DOHH2 (cell line): ENCODE measurements around the gene RIMS1.
"Not testable (repeated sequence)": the region's sequence is repeated elsewhere in the genome, so short reads cannot be mapped to it uniquely, and the experiment has no call there.

Source experiments
- H3F3A ChIP-seq: fragments of 200-600 bp; sonication (generic), shearing (Covaris generic); 2 replicates; pipeline ENCODE4 v1.6.0; 2016; ENCODE audit warnings: antibody characterized with exemption, mild to moderate bottlenecking; ENCODE audit not compliant: control insufficient read depth, insufficient read depth
- H3K27ac ChIP-seq: fragments of 200-600 bp; sonication (generic); 2 replicates; pipeline ENCODE4 v1.5.1; 2014; ENCODE audit warnings: low read depth, mild to moderate bottlenecking, low read length, moderate library complexity
- H3K27me3 ChIP-seq: fragments of 200-600 bp; sonication (generic); 2 replicates; pipeline ENCODE4 v1.6.1; 2014; ENCODE audit warnings: mild to moderate bottlenecking, low read length, mixed read lengths; ENCODE audit not compliant: control insufficient read depth
- H3K36me3 ChIP-seq: fragments of 200-600 bp; sonication (generic); 2 replicates; pipeline ENCODE4 v1.6.1; 2014; ENCODE audit warnings: mild to moderate bottlenecking, low read length, moderate library complexity, mixed read lengths; ENCODE audit not compliant: control insufficient read depth
- H3K4me1 ChIP-seq: fragments of 200-600 bp; sonication (generic); 2 replicates; pipeline ENCODE4 v1.6.1; 2014; ENCODE audit warnings: mild to moderate bottlenecking, low read length, mixed read lengths; ENCODE audit not compliant: control insufficient read depth
- H3K4me2 ChIP-seq: fragments of 200-600 bp; sonication (generic); 2 replicates; pipeline ENCODE4 v1.6.0; 2014; ENCODE audit warnings: mild to moderate bottlenecking, low read length, moderate library complexity
- H3K4me3 ChIP-seq: fragments of 200-600 bp; sonication (generic); 2 replicates; pipeline ENCODE4 v1.5.1; 2014; ENCODE audit warnings: mild to moderate bottlenecking, low read length, mixed read lengths
- H3K79me2 ChIP-seq: fragments of 200-600 bp; sonication (generic); 2 replicates; pipeline ENCODE4 v1.6.1; 2014; ENCODE audit warnings: mild to moderate bottlenecking, low read length, mixed read lengths; ENCODE audit not compliant: control insufficient read depth
- H3K9me2 ChIP-seq: fragments of 200-600 bp; sonication (generic); replicated peaks from 2 replicates; pipeline ENCODE4 v1.6.1; 2014; ENCODE audit warnings: mild to moderate bottlenecking, low read length, mixed read lengths; ENCODE audit not compliant: control insufficient read depth
- H3K9me3 ChIP-seq: fragments of 200-600 bp; sonication (generic); 2 replicates; pipeline ENCODE4 v1.6.1; 2014; ENCODE audit warnings: antibody characterized with exemption, low read length, mixed read lengths; ENCODE audit not compliant: control insufficient read depth, insufficient read depth
- H4K20me1 ChIP-seq: fragments of 200-600 bp; sonication (generic); 2 replicates; pipeline ENCODE4 v1.6.0; 2014; ENCODE audit warnings: low read depth, mild to moderate bottlenecking, antibody characterized with exemption, low read length, moderate library complexity; ENCODE audit not compliant: control insufficient read depth, insufficient read depth
- CTCF ChIP-seq: fragments of 200-600 bp; sonication (generic); IDR thresholded peaks from one replicate; pipeline ENCODE4 v1.5.1; 2014; ENCODE audit warnings: antibody characterized with exemption, mild to moderate bottlenecking, low read depth, low read length; ENCODE audit not compliant: poor library complexity, severe bottlenecking
- EZH2phosphoT487 ChIP-seq: fragments of 200-600 bp; sonication (generic); IDR thresholded peaks from 2 replicates; pipeline ENCODE4 v1.6.1; 2017; ENCODE audit warnings: borderline replicate concordance, mild to moderate bottlenecking, antibody characterized with exemption, low read length, moderate library complexity, mixed read lengths

Gene RIMS1

GRCh38 chr6:72324591-72324990 lies 438.2 kb downstream of the RIMS1 start:
- TF ChIP-seq EZH2phosphoT487 (no peak), CTCF (no peak)
- no peaks in the 10 kb centered on the region for H3F3A ChIP-seq
- H3K9me2 ChIP-seq = no peaks in the 10 kb centered on the region
- no peaks in the 10 kb centered on the region for H3K9me3 ChIP-seq
- H3K27ac ChIP-seq = no peak overlapping the region
- H3K27me3 ChIP-seq = no peaks in the 10 kb centered on the region
- no peak overlapping the region for H3K4me2 ChIP-seq
- H3K4me1 ChIP-seq = peaks cover 6% of the 10 kb centered on the region
- H4K20me1 ChIP-seq = no peaks in the 10 kb centered on the region
- no peaks in the 10 kb centered on the region for H3K36me3 ChIP-seq
- H3K4me3 ChIP-seq = no peak overlapping the region
- no peaks in the 10 kb centered on the region for H3K79me2 ChIP-seq

DNA sequence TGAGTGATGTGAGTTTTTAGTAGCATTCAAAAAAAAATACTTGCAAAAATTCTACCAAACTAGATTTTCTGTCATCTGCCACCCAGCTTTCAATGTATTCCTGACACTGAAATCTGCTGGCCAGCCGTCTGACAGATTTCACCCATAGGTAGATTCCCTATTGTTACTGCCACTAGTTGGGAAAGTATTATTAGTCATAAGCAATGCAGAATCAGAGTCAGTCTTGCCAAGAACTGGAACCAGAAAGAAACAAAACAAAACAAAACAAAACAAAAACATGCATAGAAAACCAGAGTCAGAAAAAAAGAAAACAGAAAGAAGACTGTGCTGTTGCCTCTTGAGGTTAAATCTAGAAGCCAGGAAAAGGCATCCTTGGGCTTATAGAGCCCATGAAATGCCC lies 442.4 kb downstream of the RIMS1 start:
- no peaks in the 10 kb centered on the region for H4K20me1 ChIP-seq
- TF ChIP-seq CTCF (no peak), EZH2phosphoT487 (no peak)
- no peaks in the 10 kb centered on the region for H3K79me2 ChIP-seq
- no peaks in the 10 kb centered on the region for H3K9me2 ChIP-seq
- H3K36me3 ChIP-seq = no peaks in the 10 kb centered on the region
- H3K27ac ChIP-seq = no peak overlapping the region
- peaks cover 12% of the 10 kb centered on the region for H3K4me1 ChIP-seq
- no peaks in the 10 kb centered on the region for H3K9me3 ChIP-seq
- H3K4me2 ChIP-seq = no peak overlapping the region
- H3F3A ChIP-seq = no peaks in the 10 kb centered on the region
- H3K4me3 ChIP-seq = no peak overlapping the region
- H3K27me3 ChIP-seq = no peaks in the 10 kb centered on the region

DNA sequence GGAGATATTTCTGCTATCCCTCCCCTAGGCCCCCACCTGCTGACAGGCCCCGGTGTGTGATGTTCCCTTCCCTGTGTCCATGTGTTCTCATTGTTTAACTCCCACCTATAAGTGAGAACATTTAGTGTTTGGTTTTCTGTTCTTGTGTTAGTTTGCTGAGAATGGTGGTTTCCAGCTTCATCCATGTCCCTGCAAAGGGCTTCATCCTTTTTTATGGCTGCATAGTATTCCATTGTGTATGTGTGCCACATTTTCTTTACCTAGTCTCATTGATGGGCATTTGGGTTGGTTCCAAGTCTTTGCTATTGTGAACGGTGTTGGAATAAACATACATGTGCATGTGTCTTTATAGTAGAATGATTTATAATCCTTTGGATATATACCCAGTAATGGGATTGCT lies 448.9 kb downstream of the RIMS1 start:
- not testable (repeated sequence) for H3K9me2 ChIP-seq, H3K4me3 ChIP-seq, H3F3A ChIP-seq, H3K4me2 ChIP-seq, H3K27me3 ChIP-seq, H3K79me2 ChIP-seq, H4K20me1 ChIP-seq, H3K27ac ChIP-seq, H3K36me3 ChIP-seq, H3K9me3 ChIP-seq
- peaks cover 12% of the 10 kb centered on the region for H3K4me1 ChIP-seq

GRCh38 chr6:72348926-72349325 lies 462.6 kb downstream of the RIMS1 start:
- Histone ChIP-seq H3K36me3 (no peaks in the 10 kb centered on the region), H4K20me1 (no peaks in the 10 kb centered on the region), H3F3A (no peaks in the 10 kb centered on the region), H3K4me1 (no peaks in the 10 kb centered on the region), H3K27ac (no peak overlapping the region), H3K9me2 (no peaks in the 10 kb centered on the region), H3K4me2 (no peak overlapping the region), H3K27me3 (no peaks in the 10 kb centered on the region), H3K79me2 (no peaks in the 10 kb centered on the region), H3K4me3 (no peak overlapping the region), H3K9me3 (no peaks in the 10 kb centered on the region)
- TF ChIP-seq EZH2phosphoT487 = no peak
- no peak for TF ChIP-seq CTCF
